Colon (tissue), 2 donors: Measurements from ENCODE around the gene VWA8.
A peak's percentile ranks its signal among the peaks of the same experiment; 100 is the strongest.
"Not testable (repeated sequence)": the region's sequence is repeated elsewhere in the genome, so short reads cannot be mapped to it uniquely, and the experiment has no call there.

Experiments used
- FAIRE-seq: peaks from 2 replicates; lab custom pipeline; 2012; peaks lifted over from hg19 to GRCh38; lab: Jason Lieb, UNC
- donor health status: control.
- donor health status: control.

VWA8 gene

GRCh38 chr13:41851351-41851750 is 109.6 kb downstream of the VWA8 start:
- no peak for FAIRE-seq

- no peak for FAIRE-seq
Measured at GRCh38 chr13:41848435-41849255, 112.3 kb downstream of the VWA8 start.

- no peak for FAIRE-seq
Measured at GRCh38 chr13:41847216-41847615, 113.7 kb downstream of the VWA8 start.

- FAIRE-seq, result no peak
Measured at GRCh38 chr13:41842036-41842620, 118.8 kb downstream of the VWA8 start.

- FAIRE-seq, result no peak
Measured at GRCh38 chr13:41837629-41838028, 123.3 kb downstream of the VWA8 start.

GRCh38 chr13:41835871-41836270 is 125.0 kb downstream of the VWA8 start:
- no peak for FAIRE-seq

GRCh38 chr13:41834697-41835096 is 126.2 kb downstream of the VWA8 start:
- FAIRE-seq, result not testable (repeated sequence)

GRCh38 chr13:41833831-41834230 is 127.1 kb downstream of the VWA8 start:
- peak; percentile 5 for FAIRE-seq

- FAIRE-seq, result no peak
Measured at GRCh38 chr13:41833201-41833600, 127.7 kb downstream of the VWA8 start.

- FAIRE-seq, result no peak
Measured at GRCh38 chr13:41827507-41828213, 133.2 kb downstream of the VWA8 start.

- no peak for FAIRE-seq
Measured at GRCh38 chr13:41825691-41826090, 135.2 kb downstream of the VWA8 start.

- no peak for FAIRE-seq
Measured at GRCh38 chr13:41823476-41823875, 137.4 kb downstream of the VWA8 start.

GRCh38 chr13:41822560-41822959 is 138.3 kb downstream of the VWA8 start:
- FAIRE-seq, result no peak

GRCh38 chr13:41821238-41821594 is 139.7 kb downstream of the VWA8 start:
- FAIRE-seq, result no peak

GRCh38 chr13:41820581-41821237 is 140.2 kb downstream of the VWA8 start:
- no peak for FAIRE-seq

- FAIRE-seq, result no peak
Measured at GRCh38 chr13:41816057-41816456, 144.9 kb downstream of the VWA8 start.

GRCh38 chr13:41813426-41813825 is 147.5 kb downstream of the VWA8 start:
- FAIRE-seq, result no peak

- no peak for FAIRE-seq
Measured at GRCh38 chr13:41812851-41813250, 148.1 kb downstream of the VWA8 start.

- no peak for FAIRE-seq
Measured at GRCh38 chr13:41812237-41812636, 148.7 kb downstream of the VWA8 start.

GRCh38 chr13:41811588-41812021 is 149.3 kb downstream of the VWA8 start:
- no peak for FAIRE-seq

GRCh38 chr13:41809962-41810361 is 150.9 kb downstream of the VWA8 start:
- no peak for FAIRE-seq

GRCh38 chr13:41803445-41803735 is 157.5 kb downstream of the VWA8 start:
- FAIRE-seq, result not testable (repeated sequence)
